Activated CD4-positive, alpha-beta memory T cell treated with anti-CD3 and anti-CD28 coated beads, Interleukin-2, amount 10 ng/mL, durations not matched to agents 7 days and 5 days (primary cell): ENCODE measurements around the gene OR52N1. TPM values are rescaled to one million over a fixed set of nuclear protein-coding genes. Genes with fewer than 3 reads are reported as not detected.
A peak's percentile ranks its signal among the peaks of the same experiment; 100 is the strongest.

Experiments used
- CTCF ChIA-PET: fragments of 350-600 bp; sonication (Branson Sonifier 250); formaldehyde crosslinking; loops from one replicate; lab custom pipeline; 2021; ENCODE audit warnings: antibody characterized with exemption, inconsistent platforms; lab: Charles Lee
- POLR2A ChIA-PET: fragments of 350-600 bp; sonication (Branson Sonifier 250); formaldehyde crosslinking; loops from one replicate; lab custom pipeline; 2021; ENCODE audit warnings: antibody characterized with exemption; lab: Charles Lee
- DNase-seq: peaks from one replicate; pipeline ENCODE4 v3.0.0-alpha.2; 2020
- H3K27ac Mint-ChIP-seq: one replicate; pipeline ENCODE4 v1.8.0; 2021; ENCODE audit warnings: mild to moderate bottlenecking, mixed read lengths
- H3K27me3 Mint-ChIP-seq: one replicate; pipeline ENCODE4 v1.8.0; 2021; ENCODE audit warnings: mixed read lengths
- H3K36me3 Mint-ChIP-seq: one replicate; pipeline ENCODE4 v1.8.0; 2021; ENCODE audit warnings: low read depth, mixed read lengths
- H3K4me1 Mint-ChIP-seq: one replicate; pipeline ENCODE4 v1.8.0; 2021; ENCODE audit warnings: mixed read lengths
- H3K4me3 Mint-ChIP-seq: one replicate; pipeline ENCODE4 v1.8.0; 2021; ENCODE audit warnings: mild to moderate bottlenecking, mixed read lengths
- H3K9me3 Mint-ChIP-seq: one replicate; pipeline ENCODE4 v1.8.0; 2021; ENCODE audit warnings: mixed read lengths
- total RNA-seq, 2 experiments: library from RNA; stranded (reverse); gene quantifications; one replicate each; pipeline ENCODE4 v1.2.3, GENCODE V29; 2021

Gene OR52N1
- total RNA-seq, result not detected

GRCh38 chr11:5791165-5791564 lies at the start of gene OR52N1:
OR52N1 (minus strand) TSS chr11:5791265; CDS start chr11:5788816, 2,449 bp downstream.
- no peak within 1 kb of the TSS for H3K27ac Mint-ChIP-seq
- H3K27me3 Mint-ChIP-seq, result peaks cover 8% of the 10 kb centered on the region
- H3K4me1 Mint-ChIP-seq, result no peaks in the 10 kb centered on the region
- H3K9me3 Mint-ChIP-seq, result no peaks in the 10 kb centered on the region
- POLR2A ChIA-PET, result no interaction called here
- no peak within 1 kb of the TSS for H3K4me3 Mint-ChIP-seq
- no peak for DNase-seq
- H3K36me3 Mint-ChIP-seq, result no peaks in the 10 kb centered on the region
- CTCF ChIA-PET, result no interaction called here

DNA sequence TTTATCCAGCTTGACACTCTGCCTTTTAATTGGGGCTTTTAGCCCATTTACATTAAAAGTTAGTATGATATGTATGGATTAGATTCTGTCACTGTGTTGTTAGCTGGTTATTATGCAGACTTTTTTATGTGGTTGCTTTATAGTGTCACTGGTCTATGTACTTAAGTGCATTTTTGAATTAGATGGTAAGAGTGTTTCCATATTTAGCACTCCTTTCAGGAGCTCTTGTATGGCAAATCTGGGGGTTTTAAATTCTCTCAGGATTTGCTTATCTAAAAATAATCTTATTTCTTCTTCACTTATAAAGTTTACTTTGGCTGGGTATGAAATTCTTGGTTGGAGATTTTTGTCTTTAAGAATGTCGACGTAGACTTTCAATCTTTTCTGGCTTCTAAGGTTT lies 46.6 kb upstream of the OR52N1 start:
- Mint-ChIP-seq H3K4me1 (no peaks in the 10 kb centered on the region), H3K4me3 (no peak overlapping the region), H3K27me3 (peaks cover 3% of the 10 kb centered on the region), H3K27ac (no peak overlapping the region), H3K36me3 (no peaks in the 10 kb centered on the region), H3K9me3 (no peaks in the 10 kb centered on the region)
- ChIA-PET POLR2A (no interaction called here), CTCF (no interaction called here)
- DNase-seq, result no peak

DNA sequence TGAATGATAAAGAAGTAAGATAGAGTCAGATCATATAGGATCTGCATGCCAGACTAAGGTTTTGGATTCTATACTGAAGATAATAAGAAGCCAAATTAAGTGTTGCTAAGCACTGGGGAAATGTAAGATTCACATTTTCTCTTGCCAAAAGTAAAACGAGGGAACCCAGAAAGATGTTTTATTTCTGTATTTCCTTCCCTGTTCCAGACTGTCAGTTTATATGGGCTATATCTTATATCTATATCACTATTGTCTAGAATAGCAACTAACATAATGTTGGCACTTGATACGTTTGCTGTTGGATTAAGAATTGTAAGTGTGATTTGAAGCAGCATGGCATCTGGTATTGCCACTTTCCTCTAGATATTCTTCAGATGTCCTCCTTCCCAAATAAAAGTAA lies 42.4 kb upstream of the OR52N1 start:
- Mint-ChIP-seq H3K4me3 (no peak overlapping the region), H3K27ac (no peak overlapping the region), H3K4me1 (no peaks in the 10 kb centered on the region), H3K36me3 (no peaks in the 10 kb centered on the region), H3K27me3 (peaks cover 3% of the 10 kb centered on the region), H3K9me3 (no peaks in the 10 kb centered on the region)
- DNase-seq, result no peak
- CTCF ChIA-PET, result no interaction called here
- POLR2A ChIA-PET, result no interaction called here

- no peaks in the 10 kb centered on the region for H3K36me3 Mint-ChIP-seq
- POLR2A ChIA-PET, result interaction anchor here (1.2 kb wide), 1 partner anchor 9 kb away, joined by 3 read pairs; no protein-coding TSS in a partner anchor
- no peak for DNase-seq
- H3K9me3 Mint-ChIP-seq, result peaks cover 2% of the 10 kb centered on the region
- H3K4me1 Mint-ChIP-seq, result no peaks in the 10 kb centered on the region
- H3K27me3 Mint-ChIP-seq, result peaks cover 2% of the 10 kb centered on the region
- no peak overlapping the region for H3K27ac Mint-ChIP-seq
- CTCF ChIA-PET, result no interaction called here
- H3K4me3 Mint-ChIP-seq, result no peak overlapping the region
These were observed 40.2 kb upstream of the OR52N1 start for GRCh38 chr11:5831196-5831829.

DNA sequence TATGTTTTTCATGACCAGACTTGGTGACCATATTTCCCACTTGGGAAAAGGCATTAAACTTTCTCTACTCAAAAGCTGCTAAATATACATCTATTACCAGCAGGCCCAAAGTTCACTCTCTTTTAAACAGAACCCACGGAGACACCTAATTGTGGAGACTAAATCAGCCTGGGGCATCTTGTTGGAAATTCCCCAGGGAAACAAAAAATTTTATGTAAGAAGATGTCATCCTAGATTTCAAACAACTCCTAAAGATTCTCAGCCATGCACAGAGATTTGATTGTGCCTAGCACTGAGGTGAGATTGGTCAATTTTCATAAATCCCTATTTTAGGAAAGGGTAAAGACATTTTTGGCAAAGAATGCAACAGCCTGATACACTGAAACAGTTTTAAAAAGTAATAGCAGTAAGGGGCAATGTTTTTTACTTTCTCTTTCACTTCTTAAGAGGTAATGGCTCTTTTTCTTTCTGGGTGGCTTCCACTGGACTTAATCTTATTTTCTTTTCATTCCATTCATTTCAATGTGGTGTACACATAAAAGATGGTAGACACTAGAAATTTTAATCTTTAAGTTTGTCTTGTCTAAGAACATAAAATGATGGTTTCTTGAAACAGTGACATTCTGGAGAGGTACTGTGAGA lies 27.3 kb upstream of the OR52N1 start:
- peaks cover 2% of the 10 kb centered on the region for H3K27me3 Mint-ChIP-seq
- no peak overlapping the region for H3K27ac Mint-ChIP-seq
- no peak for DNase-seq
- no peaks in the 10 kb centered on the region for H3K9me3 Mint-ChIP-seq
- CTCF ChIA-PET, result no interaction called here
- H3K36me3 Mint-ChIP-seq, result no peaks in the 10 kb centered on the region
- POLR2A ChIA-PET, result no interaction called here
- peaks cover 8% of the 10 kb centered on the region for H3K4me1 Mint-ChIP-seq
- H3K4me3 Mint-ChIP-seq, result peak overlapping the region; percentile 35

- POLR2A ChIA-PET, result no interaction called here
These were observed 24.5 kb upstream of the OR52N1 start for GRCh38 chr11:5815534-5815933.

GRCh38 chr11:5809905-5810795 lies 19.1 kb upstream of the OR52N1 start:
- Mint-ChIP-seq H3K4me3 (no peak overlapping the region), H3K27me3 (peaks cover 15% of the 10 kb centered on the region), H3K4me1 (peaks cover 9% of the 10 kb centered on the region), H3K36me3 (no peaks in the 10 kb centered on the region), H3K27ac (no peak overlapping the region), H3K9me3 (no peaks in the 10 kb centered on the region)
- no peak for DNase-seq
- ChIA-PET CTCF (interaction anchor here (0.8 to 2.5 kb wide), 8 partner anchors 7 to 338 kb away, joined by 3 to 20 read pairs (median 5); partner anchors contain the start of gene TRIM5), POLR2A (interaction anchor here (1.1 kb wide), 1 partner anchor 213 kb away, joined by 3 read pairs; the partner anchor contains the start of gene TRIM6)

More at GRCh38 chr11:5815534-5815933, 24.5 kb upstream of the OR52N1 start:
- CTCF ChIA-PET, result no interaction called here
- H3K9me3 Mint-ChIP-seq, result no peaks in the 10 kb centered on the region
- no peak for DNase-seq
- H3K4me1 Mint-ChIP-seq, result peaks cover 8% of the 10 kb centered on the region
- no peak overlapping the region for H3K27ac Mint-ChIP-seq
- H3K4me3 Mint-ChIP-seq, result no peak overlapping the region
- H3K36me3 Mint-ChIP-seq, result no peaks in the 10 kb centered on the region
- H3K27me3 Mint-ChIP-seq, result peaks cover 3% of the 10 kb centered on the region

DNA sequence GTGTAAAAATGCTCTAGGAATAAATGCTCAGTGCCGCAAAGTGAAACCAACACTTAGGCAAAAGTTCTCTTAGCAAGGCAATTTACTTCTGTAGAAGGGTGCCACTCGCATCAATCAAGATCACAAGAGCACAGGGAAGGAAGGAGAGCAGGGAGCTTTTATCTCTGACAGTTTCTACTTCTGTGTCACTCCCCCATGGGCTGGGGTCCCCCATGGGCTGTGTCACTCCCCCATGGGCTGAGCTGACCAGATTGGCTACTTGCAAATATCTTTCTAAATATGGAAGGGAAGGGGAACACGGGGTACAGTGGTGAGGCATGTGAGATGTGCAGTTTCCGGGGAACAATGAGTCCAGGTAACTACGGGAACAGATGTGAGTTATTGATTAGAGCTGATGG lies 18.1 kb upstream of the OR52N1 start:
- H3K36me3 Mint-ChIP-seq, result no peaks in the 10 kb centered on the region
- peaks cover 9% of the 10 kb centered on the region for H3K4me1 Mint-ChIP-seq
- H3K9me3 Mint-ChIP-seq, result no peaks in the 10 kb centered on the region
- CTCF ChIA-PET, result interaction anchor here (0.8 to 2.5 kb wide), 8 partner anchors 8 to 337 kb away, joined by 3 to 20 read pairs (median 5); partner anchors contain the start of gene TRIM5
- DNase-seq, result no peak
- POLR2A ChIA-PET, result no interaction called here
- H3K27me3 Mint-ChIP-seq, result peaks cover 19% of the 10 kb centered on the region
- peak overlapping the region; percentile 84 for H3K4me3 Mint-ChIP-seq
- H3K27ac Mint-ChIP-seq, result peak overlapping the region; percentile 5

- CTCF ChIA-PET, result interaction anchor here (1.1 to 2.5 kb wide), 5 partner anchors 9 to 336 kb away, joined by 3 to 20 read pairs (median 6); partner anchors contain the start of gene TRIM5
- Mint-ChIP-seq H3K4me3 (peak within 1 kb of the TSS; percentile 84), H3K9me3 (no peaks in the 10 kb centered on the region)
These were observed 17.5 kb upstream of the OR52N1 start, which contains the start of gene OR52N2 for GRCh38 chr11:5808500-5809121. OR52N2 (plus strand) TSS chr11:5808924; CDS start chr11:5820336, 11,412 bp downstream.

GRCh38 chr11:5807580-5807979 lies 16.5 kb upstream of the OR52N1 start:
- H3K36me3 Mint-ChIP-seq, result no peaks in the 10 kb centered on the region
- POLR2A ChIA-PET, result no interaction called here
- no peak overlapping the region for H3K27ac Mint-ChIP-seq

More at GRCh38 chr11:5808500-5809121, 17.5 kb upstream of the OR52N1 start, which contains the start of gene OR52N2:
- Mint-ChIP-seq H3K36me3 (no peaks in the 10 kb centered on the region), H3K27me3 (peaks cover 21% of the 10 kb centered on the region), H3K4me1 (peaks cover 9% of the 10 kb centered on the region), H3K27ac (peak within 1 kb of the TSS; percentile 5)
- POLR2A ChIA-PET, result no interaction called here
- DNase-seq, result peak; percentile 74

DNA sequence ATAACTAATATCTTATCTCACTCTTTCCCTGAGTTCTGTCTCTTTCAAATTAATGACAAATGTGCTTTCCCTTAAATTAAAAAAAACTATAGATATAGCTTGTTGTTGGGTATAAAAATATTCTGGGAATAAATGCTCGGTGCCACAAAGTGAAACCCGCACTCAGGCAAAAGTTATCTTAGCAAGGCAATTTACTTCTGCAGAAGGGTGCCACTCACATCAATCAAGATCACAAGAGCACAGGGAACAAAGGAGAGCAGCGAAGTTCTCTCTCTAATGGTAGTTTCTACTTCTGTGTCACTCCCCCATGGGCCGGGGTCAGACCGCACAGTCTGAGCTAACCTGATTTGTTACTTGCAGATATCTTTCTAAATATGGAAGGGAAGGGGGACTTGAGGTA lies 12.9 kb upstream of the OR52N1 start:
- H3K4me1 Mint-ChIP-seq, result peaks cover 5% of the 10 kb centered on the region
- ChIA-PET POLR2A (no interaction called here), CTCF (interaction anchor here (1.1 kb wide), 1 partner anchor 328 kb away, joined by 3 read pairs; no protein-coding TSS in a partner anchor)
- no peak for DNase-seq
- H3K27me3 Mint-ChIP-seq, result peaks cover 12% of the 10 kb centered on the region
- H3K9me3 Mint-ChIP-seq, result no peaks in the 10 kb centered on the region
- H3K36me3 Mint-ChIP-seq, result no peaks in the 10 kb centered on the region
- H3K27ac Mint-ChIP-seq, result no peak overlapping the region
- H3K4me3 Mint-ChIP-seq, result no peak overlapping the region

More at GRCh38 chr11:5807580-5807979, 16.5 kb upstream of the OR52N1 start:
- Mint-ChIP-seq H3K27me3 (peaks cover 25% of the 10 kb centered on the region), H3K4me3 (no peak overlapping the region), H3K4me1 (peaks cover 9% of the 10 kb centered on the region), H3K9me3 (no peaks in the 10 kb centered on the region)
- no peak for DNase-seq
- CTCF ChIA-PET, result interaction anchor here (0.9 to 2.8 kb wide), 3 partner anchors 206 to 331 kb away, joined by 3 to 7 read pairs (median 4); partner anchors contain the start of gene TRIM6

DNA sequence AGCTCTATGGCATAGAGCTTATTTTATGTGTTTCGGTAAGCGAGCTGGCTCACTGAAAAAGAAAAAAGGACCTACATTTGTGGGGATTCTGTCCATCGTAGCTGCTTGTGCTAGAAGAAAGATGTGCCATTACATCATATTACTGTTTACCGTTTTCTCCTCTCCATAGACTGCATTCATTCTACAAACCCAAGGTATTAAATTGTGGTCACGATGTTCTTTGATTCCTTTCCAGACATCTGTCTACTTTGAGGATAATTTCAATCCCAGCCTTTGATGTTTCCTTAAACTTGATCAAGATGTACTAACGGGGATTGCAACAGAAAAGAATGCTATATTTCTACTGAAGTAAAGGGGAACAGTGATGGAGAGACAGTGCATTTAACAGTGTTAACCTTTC lies 5.5 kb upstream of the OR52N1 start:
- ChIA-PET CTCF (interaction anchor here (1.4 kb wide), 1 partner anchor 13 kb away, joined by 3 read pairs; no protein-coding TSS in a partner anchor), POLR2A (no interaction called here)
- Mint-ChIP-seq H3K4me1 (no peaks in the 10 kb centered on the region), H3K4me3 (no peak overlapping the region), H3K27me3 (peaks cover 8% of the 10 kb centered on the region), H3K9me3 (no peaks in the 10 kb centered on the region), H3K36me3 (no peaks in the 10 kb centered on the region), H3K27ac (no peak overlapping the region)
- no peak for DNase-seq
